IPS-NIHi11 (cell line): ENCODE results near the gene ABTB2.
"Not testable (repeated sequence)": the region's sequence is repeated elsewhere in the genome, so short reads cannot be mapped to it uniquely, and the experiment has no call there.

Source experiments
- DNase-seq: peaks from one replicate; pipeline ENCODE4 v3.0.0; 2012; ENCODE audit warnings: mixed read lengths, low spot score

The ABTB2 gene

GRCh38 chr11:34238533-34238932 is 119.3 kb downstream of the ABTB2 start:
- DNase-seq = no peak

GRCh38 chr11:34236572-34236971 is 121.2 kb downstream of the ABTB2 start:
- DNase-seq = no peak

GRCh38 chr11:34235591-34236071 is 122.2 kb downstream of the ABTB2 start:
- DNase-seq = no peak

- DNase-seq = no peak
Measured at GRCh38 chr11:34235189-34235588, 122.6 kb downstream of the ABTB2 start.

- DNase-seq = peak; percentile 71
Measured at GRCh38 chr11:34234086-34234740, 123.6 kb downstream of the ABTB2 start.

- no peak for DNase-seq
Measured at GRCh38 chr11:34233215-34233614, 124.6 kb downstream of the ABTB2 start.

- no peak for DNase-seq
Measured at GRCh38 chr11:34232807-34233206, 125.0 kb downstream of the ABTB2 start.

GRCh38 chr11:34226210-34226609 is 131.6 kb downstream of the ABTB2 start:
- DNase-seq = no peak

GRCh38 chr11:34225091-34225490 is 132.7 kb downstream of the ABTB2 start:
- no peak for DNase-seq

- DNase-seq = no peak
Measured at GRCh38 chr11:34224434-34224966, 133.3 kb downstream of the ABTB2 start.

GRCh38 chr11:34223907-34224306 is 133.9 kb downstream of the ABTB2 start:
- no peak for DNase-seq

GRCh38 chr11:34223021-34223813 is 134.6 kb downstream of the ABTB2 start:
- no peak for DNase-seq

- DNase-seq = no peak
Measured at GRCh38 chr11:34222030-34222429, 135.8 kb downstream of the ABTB2 start.

GRCh38 chr11:34219941-34220370 is 137.9 kb downstream of the ABTB2 start:
- no peak for DNase-seq

- no peak for DNase-seq
Measured at GRCh38 chr11:34219279-34219678, 138.5 kb downstream of the ABTB2 start.

GRCh38 chr11:34218756-34219155 is 139.1 kb downstream of the ABTB2 start:
- DNase-seq = not testable (repeated sequence)

GRCh38 chr11:34218067-34218466 is 139.7 kb downstream of the ABTB2 start:
- DNase-seq = no peak

GRCh38 chr11:34216706-34217105 is 141.1 kb downstream of the ABTB2 start:
- DNase-seq = no peak

GRCh38 chr11:34215806-34216453 is 141.9 kb downstream of the ABTB2 start:
- no peak for DNase-seq

- no peak for DNase-seq
Measured at GRCh38 chr11:34214961-34215805, 142.6 kb downstream of the ABTB2 start.

GRCh38 chr11:34213366-34213765 is 144.4 kb downstream of the ABTB2 start:
- no peak for DNase-seq

- no peak for DNase-seq
Measured at GRCh38 chr11:34212566-34212965, 145.2 kb downstream of the ABTB2 start.
